HG02973 (cell line): ENCODE data around the gene ZNF511.
"Not testable (repeated sequence)": the region's sequence is repeated elsewhere in the genome, so short reads cannot be mapped to it uniquely, and the experiment has no call there.

Experiments used
- ATAC-seq: cut with Tn5 transposase; IDR thresholded peaks from one replicate; pipeline ENCODE4 v1.9.1; 2021; ENCODE audit warnings: moderate library complexity; ENCODE audit not compliant: unreplicated experiment

The ZNF511 gene

DNA sequence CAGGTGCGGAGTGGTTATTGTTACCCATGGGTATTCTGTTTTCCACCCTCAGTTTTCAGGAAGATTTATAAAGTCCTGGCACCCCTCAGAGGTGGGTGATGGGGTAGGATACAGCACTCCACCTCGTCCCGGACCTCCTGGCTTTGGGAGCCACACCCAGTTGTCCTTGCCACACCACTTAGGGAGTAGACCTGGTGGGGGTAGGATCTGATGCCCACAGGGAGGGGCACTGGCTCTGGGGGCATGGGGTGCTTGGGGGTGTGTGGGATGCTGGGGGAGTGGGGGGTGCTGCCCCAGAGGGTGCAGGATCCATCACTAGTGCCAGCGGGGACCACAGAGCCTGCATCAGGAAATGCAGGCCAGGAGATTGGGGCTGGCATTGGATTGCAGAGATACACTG, 4.5 kb downstream of the ZNF511 start:
- ATAC-seq: no peak

DNA sequence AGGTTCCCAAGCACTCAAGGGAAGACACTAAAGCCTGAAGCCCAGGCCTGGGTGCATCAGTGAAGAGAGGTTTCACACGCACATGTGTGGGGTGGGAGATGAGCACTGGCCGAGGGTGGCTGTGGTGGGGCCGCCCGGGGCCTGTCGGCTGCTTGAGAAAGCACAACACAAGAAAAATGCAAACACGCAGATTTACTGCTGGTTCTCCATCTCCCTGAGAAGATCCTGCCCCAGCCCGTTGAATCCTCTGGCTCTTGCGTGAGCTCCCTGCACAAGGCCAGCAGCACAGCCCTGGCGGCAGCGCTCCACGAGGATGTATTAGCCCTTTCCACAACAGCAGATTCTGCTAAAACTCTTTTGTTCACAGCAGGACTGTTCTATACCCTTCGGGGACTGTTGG, 6.2 kb downstream of the ZNF511 start:
- ATAC-seq: no peak

DNA sequence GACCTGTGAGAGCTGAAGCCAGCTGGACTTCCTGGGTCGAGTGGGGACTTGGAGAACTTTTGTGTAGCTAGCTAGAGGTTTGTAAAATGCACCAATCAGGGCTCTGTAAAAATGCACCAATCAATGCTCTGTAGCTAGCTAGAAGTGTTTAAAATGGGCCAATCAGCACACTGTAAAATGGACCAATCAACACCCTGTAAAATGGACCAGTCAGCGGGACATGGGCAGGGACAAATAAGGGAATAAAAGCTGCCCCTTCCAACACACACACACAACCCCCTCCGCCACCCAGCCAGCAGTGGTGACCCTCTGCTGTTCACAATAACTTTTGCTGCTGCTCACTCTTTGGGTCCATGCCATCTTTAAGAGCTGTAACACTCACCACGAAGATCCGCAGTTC, 7.1 kb downstream of the ZNF511 start:
- ATAC-seq: no peak

DNA sequence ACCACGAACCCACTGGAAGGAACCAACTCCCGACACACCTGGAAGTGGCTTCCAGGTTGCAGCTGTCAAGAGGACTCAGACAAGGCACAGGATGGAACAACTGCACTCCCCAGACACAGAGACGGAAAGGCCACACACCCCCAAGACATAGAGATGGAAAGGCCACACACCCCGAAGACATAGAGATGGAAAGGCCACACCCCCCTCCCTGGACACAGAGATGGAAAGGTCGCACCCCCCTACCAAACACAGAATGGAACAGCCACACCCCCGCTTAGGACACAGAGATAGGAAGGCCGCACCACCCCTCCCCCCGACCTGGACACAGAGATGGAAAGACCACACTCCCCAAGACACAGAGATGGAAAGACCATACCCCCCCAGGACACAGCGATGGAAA, 7.6 kb downstream of the ZNF511 start:
- ATAC-seq: no peak

DNA sequence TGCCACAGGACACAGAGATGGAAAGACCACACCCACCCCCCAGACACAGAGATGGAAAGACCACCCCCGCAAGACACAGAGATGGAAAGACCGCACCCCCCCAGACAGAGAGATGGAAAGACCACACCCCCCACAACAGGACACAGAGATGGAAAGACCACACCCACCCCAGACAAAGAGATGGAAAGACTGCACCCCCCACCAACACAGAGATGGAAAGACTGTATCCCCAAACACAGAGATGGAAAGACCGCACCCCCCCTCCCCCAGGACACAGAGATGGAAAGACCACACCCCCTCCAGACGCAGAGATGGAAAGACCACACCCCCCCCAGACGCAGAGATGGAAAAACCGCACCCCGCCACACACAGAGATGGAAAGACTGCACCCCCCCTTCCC, 8.0 kb downstream of the ZNF511 start:
- ATAC-seq: no peak

DNA sequence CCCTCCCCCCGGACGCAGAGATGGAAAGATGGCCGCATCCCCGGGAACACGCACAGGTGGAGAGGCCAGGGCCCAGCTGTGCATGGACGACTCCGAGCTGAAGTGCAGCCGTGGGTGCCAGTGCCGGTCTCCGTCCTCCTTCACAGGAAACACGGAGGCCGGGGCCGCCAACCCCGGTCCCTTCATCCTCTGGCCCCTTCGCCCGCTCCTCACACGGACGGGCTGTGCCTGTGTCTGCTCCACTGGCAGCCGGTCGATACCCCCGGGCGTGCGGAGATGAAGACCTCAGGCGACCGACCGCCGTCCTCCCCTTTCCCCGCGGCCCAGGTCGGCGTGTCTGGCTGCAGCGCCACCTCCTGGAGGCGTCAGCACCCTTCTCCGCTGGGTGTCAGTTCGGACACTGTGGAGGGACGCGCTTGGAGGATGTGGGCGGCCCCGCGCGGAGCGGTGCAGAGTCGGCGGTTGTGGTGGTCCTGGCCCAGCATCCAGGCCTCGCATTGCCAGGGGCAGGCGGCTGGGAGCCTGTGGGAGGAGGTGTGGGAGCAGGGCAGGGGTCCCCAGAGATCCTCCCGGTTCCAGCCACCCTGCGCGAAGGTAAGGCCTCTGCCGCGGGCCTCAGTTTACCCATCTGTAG, 9.9 kb downstream of the ZNF511 start:
- peak; percentile 73 for ATAC-seq

DNA sequence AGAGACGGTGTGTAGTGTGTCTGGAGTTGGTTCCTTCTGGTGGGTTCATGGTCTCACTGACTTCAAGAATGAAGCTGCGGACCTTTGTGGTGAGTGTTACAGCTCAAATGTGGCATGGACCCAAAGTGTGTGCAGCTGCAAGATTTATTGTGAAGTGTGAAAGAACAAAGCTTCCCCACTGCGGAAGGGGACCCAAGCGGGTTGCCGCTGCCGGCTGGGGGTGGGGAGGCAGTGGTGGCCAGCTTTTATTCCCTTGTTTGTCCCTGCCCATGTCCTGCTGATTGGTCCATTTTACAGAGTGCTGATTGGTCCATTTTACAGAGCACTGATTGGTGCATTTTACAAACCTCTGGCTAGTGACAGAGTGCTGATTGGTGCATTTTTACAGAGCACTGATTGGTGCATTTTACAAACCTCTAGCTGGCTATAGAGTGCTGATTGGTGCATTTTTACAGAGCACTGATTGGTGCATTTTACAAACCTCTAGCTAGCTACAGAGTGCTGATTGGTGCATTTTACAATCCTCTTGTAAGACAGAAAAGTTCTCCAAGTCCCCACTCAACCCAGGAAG, 12.2 kb downstream of the ZNF511 start:
- ATAC-seq: not testable (repeated sequence)

DNA sequence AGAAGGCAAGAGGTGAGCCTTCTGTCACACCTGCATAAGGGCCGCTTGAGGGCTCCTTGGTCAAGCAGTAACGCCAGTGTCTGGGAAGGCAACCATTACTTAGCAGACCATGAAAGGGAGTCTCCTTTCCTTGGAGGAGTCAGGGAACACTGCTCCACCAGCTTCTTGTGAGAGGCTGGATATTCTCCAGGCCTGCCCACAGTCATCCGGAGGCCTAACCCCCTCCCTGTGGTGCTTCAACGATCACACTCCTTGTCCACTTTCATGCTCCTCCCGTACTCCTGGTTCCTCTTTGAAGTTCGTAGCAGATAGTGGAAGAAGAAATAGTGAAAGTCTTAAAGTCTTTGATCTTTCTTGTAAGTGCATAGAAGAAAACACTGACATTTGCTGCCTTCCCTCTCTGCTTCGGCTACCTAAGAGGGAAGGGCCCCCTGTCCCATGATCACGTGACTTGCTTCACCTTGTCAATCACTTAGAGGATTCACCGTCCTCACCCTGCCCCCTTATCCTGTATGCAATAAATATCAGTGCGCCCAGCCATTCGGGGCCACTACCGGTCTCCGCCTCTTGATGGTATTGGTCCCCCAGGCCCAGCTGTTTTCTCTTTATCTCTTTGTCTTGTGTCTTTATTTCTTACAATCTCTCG, 13.5 kb downstream of the ZNF511 start:
- ATAC-seq: not testable (repeated sequence)

DNA sequence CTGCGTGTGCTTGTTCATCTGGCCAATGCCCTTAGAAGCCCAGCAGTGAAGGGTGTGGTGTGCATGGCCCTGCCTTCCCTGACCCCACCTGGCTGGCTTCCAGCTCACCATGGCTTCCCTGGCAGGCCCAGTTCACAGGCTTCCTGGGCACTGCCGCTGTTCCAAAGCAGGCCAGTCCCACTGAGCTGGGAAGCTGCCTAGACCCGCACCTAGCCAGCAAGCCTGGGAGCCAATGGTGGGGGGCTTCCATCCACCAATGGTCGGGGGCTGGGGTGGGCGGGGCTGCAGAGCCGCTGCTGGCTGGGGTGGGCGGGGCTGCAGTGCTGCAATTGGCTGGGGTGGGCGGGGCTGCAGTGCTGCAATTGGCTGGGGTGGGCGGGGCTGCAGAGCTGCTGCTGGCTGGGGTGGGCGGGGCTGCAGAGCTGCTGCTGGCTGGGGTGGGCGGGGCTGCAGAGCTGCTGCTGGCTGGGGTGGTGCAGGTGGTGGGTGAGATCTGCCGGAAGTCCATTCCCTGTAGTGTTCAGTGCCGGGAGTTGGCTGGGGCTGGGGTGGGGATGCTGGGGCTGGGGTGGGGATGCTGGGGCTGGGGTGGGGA, 15.6 kb downstream of the ZNF511 start:
- no peak for ATAC-seq

DNA sequence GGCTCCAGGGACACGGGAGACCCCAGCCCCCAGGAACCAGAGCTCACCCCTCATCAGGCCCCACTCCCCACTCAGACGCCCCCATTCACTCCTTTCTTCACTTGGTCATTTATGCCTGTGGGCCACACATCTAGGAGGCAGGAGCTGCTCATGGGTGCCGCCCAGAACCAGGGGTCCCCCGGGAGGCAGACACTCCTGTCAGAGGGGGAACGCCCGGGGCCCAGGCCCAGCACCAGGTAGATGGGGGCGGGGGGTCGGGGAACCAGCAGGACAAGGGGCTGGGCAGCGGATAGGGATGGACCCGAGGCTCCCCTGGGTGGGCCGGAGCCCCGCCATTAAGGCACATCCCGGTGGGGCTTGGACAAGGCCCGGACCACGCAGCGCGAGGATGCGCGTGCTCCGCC, 16.1 kb downstream of the ZNF511 start:
- ATAC-seq: no peak

DNA sequence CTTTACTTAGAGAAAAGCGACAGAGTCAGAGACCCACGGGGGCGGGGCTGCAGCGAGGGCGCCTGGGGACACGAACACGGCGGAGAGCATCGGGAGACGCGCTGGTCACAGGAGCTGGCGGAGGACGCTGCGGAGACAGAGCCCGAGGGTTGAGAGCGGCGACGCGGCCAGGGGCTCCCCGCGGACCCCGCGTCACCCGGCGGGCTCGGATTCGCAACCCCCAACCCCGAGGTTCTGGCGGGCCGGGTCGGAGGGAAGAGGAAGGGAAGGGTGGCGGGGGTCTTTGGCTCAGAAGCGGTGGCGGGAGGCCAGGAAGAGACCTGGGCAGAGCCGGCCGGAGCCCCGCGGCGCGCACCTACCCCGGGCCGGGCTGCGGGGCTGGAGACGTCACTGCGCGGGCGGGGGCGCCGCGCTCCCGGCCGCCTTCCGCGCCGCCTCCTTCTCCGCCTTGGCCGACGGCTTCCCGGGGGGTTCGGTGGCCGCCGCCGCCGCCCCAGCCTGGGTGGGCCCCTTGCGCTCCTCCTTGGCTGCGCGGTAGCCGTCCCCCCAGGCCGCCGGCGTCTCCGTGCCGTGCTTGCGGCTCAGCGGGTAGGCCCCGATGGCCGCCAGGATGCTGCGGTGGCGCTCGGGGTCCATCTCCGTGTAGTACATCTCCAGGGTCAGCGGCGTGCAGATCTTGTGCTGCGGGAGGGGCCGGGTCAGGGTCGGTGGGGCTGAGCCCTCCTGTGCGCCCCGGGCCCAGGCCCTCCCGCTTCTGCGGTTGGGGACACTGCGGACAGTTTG, 16.9 kb downstream of the ZNF511 start:
- ATAC-seq: no peak

DNA sequence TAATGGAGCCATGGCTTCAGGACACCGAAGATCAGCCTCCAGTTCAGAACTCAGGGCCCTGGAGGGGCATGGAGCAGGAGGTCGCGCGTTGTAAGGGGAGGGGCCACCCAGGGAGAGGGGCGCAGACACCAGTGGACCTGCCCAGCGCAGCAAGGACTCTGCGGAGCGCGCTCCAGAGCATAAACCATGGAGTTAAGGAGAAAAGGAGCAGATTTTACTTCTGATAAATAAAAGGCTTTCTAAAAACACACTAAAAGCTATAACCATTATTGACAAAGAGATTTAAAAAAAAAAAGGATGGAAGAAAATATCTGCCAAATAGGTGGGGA, 17.5 kb downstream of the ZNF511 start:
- no peak for ATAC-seq

DNA sequence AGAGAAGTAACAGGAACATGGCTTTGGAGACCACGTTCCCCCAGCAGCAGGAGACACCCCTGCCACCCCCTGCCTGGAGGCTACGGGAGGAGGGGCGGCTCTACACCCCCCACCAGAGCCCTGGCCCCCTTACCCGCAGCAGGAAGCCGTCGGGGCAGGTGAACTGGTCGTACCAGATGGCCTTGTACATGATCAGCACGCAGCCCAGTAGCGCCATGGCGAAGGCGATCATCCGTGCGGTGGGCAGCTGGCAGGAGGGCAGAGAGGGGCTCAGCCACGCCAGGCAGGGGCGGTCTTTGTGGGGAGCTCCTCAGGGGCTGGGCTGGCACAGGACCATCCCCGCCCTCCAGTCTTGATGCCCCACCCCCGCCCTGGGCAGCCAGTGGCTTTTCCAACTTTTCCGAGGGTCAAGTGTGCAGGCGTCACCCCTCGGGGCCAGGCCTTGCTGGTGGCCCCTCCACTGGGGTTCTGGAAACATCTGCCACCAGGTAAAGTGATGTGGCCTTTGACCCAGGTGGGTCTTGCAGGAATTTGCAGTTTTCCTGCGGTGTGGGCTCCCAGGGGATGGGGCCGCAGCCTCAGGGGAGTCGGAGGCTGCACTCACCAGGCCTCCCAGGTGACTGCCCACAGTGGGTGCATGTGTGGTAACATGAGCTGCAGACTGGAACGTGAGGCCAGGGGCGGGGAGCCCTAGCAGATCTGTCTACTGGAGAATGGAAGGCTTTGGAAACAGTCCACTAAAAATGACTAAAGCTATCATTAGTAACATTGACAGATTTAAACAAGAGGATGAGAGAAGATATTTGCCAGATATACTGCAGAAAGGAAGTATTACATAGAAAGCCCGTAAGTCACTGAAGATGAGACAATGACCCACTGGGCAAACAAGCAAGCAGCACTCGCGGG, 18.3 kb downstream of the ZNF511 start:
- no peak for ATAC-seq

DNA sequence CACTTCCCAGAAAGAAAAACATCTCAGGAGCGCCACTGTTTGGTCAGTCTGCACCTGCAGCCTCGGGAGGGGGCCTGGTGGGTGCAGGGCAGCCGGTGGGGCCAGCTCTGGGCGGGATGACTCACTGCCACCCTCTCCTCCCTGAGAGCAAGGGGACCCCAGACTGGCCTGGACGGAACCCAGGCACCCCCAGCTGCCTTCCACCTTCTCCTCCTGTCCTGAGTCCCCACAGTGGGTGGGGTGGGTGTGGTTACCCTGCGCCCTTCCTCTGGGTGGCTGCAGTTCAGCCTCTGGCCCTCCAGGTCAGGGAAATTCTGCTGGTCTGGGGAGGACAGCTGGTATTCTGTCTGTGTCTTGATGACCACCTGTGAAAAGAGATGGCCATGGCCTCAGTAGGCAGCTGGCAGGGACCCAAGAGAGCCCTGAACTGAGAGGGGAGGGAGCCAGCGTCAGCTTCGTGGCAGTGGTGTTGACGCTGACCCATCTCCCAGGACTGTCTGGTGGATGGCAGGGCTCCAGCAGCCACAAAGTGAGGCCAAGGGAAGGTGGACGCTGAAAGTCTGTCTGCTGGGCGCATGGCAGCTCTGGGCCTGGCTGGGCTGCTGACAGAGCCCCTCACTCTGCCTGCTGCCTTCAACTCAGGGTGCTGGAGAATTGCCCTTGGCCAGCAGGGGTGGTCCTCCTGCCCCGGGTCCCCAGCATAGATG, 19.1 kb downstream of the ZNF511 start:
- ATAC-seq: no peak

DNA sequence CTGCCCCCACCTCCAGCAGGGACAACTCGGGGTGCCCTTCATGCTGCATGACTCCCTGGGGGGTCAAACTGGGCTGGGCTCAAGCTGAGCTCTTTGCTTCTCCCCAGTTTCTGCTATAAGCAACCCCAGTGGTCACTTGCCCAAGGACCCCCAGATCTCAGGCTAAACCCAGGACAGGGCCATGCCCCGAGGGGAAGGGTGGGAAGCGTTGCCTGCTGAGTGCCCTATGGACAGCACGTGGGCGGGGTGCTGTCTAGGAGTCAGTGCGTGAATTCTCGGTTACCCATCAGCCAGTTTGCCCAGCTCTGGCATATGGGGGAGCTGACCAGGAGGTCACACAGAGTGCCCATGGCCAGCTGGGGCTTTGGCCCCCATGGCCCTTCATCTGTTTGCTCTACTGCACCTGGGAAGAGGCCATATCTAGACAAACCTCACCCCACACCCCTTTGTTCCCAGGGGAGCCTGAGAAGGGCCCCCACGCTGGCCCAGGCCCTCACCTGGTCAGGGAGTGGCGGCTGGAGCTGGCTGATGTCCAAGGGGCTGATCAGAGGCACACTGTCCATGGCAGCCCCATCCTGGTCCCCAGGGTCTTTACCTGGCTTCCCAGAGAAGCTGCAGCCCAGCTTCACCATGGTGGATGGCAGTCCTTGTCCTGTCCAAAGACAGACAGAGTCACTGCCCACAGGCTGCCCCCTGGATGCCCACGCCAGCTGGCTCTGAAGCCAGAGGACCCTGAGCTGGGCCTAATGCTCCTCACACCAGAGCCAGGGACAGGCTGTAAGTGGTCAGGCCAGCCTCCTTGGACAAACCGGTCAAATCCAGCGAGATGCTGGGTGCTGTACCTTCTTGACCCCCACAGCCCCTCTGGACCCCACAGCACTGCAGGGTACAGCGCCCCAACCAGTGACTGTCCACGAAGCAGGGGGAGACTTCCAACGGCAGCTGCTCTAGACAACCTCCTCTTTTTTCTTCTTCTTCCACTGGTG, 19.9 kb downstream of the ZNF511 start:
- no peak for ATAC-seq

DNA sequence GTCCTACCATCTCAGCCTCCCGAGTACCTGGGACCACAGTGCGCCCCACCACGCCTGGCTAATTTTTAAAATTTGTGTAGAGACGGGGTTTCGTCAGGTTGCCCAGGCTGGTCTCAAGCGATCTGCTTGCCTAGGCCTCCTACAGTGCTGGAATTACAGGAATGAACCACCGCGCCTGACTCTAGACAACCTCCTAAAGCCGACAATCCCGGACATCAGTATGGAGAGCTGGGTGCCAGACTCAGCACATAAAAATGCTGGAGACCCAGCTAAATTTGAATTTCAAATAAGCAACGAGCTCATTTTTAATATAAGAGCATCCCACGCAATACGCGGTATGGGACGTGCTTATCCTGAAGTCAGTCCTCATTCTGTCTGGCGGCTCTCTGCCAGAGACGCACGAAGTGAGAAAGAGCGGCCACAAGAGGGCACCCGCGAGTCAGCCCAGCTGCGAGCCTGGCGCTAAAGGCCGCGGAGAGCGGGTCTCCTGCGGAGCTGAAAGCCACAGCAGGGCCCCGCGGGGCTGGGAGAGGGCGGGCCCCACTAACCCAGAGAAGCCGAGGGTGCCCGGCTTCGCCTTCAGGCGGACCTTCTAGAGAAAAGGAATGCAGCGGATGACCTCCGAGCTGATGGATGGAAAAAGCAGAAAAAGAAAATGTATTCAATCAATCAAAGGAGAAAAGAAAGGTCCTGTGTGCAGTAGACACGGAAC, 20.9 kb downstream of the ZNF511 start:
- ATAC-seq: no peak

DNA sequence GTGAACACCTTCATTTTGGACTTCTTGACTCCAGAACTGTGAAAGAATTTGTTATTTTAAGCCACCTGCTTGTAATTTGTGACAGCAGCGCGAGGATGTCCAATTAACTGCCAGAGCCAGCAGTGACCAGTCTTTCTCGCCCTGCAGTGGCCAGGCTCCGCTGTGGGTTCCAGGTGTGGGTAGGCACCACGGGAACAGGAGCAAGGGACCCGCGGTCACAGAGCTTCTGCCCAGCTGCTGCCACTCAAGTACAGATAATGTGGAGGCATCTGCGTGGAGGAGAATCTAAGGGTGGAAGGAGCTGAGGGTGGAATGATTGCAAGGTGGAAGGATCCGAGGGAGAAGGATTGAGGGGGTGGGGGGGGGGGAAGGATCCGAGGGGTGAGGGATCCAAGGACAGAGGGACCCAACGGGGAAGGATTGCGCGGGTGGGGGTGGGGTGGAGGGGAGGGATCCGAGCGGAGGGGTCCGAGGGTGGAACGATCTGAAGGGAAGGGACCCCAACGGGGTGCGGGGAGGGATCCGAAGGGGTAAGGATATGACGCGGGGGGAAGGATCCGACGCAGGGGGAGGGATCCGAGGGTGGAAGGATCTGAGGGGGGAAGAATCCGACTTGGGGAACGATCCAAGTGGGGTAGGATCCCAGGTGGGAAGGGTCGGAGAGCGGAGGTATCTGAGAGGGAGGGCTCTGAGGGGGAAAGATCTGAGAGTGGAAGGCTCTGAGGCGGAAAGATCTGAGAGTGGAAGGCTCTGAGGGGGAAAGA, 24.4 kb downstream of the ZNF511 start:
- no peak for ATAC-seq
